GM18519 (cell line): ENCODE data around the gene CRYZ.
"Not testable (repeated sequence)": the region's sequence is repeated elsewhere in the genome, so short reads cannot be mapped to it uniquely, and the experiment has no call there.

ENCODE experiments used
- ATAC-seq: cut with Tn5 transposase; IDR thresholded peaks from one replicate; pipeline ENCODE4 v1.9.1; 2021; ENCODE audit warnings: mild to moderate bottlenecking, moderate library complexity; ENCODE audit not compliant: unreplicated experiment, low FRiP score

The CRYZ gene, protein sequence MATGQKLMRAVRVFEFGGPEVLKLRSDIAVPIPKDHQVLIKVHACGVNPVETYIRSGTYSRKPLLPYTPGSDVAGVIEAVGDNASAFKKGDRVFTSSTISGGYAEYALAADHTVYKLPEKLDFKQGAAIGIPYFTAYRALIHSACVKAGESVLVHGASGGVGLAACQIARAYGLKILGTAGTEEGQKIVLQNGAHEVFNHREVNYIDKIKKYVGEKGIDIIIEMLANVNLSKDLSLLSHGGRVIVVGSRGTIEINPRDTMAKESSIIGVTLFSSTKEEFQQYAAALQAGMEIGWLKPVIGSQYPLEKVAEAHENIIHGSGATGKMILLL

DNA sequence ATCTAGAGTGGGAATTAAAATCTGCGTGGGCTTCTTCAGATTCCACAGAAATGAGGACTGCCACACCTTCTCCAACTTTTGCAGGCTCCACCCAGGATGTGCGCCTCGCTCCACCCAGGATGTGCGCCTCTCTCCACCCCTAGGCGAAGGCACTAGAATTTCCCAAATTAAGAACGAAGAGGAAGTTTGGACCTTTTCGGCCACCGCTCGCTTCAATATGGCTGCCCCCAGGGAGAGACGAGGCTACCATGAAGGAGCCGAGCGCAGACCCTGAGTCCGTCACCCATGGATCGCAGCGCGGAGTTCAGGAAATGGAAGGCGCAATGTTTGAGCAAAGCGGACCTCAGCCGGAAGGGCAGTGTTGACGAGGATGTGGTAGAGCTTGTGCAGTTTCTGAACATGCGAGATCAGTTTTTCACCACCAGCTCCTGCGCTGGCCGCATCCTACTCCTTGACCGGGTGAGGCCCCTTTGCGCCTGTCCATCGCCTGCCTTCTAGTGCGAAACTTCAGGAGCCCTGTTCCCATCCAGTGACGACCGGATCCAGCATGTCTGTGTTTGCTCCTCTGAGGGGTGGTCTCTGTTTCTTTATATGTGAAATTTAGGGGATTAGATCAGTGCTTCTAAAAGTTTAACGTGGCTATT is at the start of gene CRYZ, which contains the start of gene TYW3:
Gene CRYZ, minus strand, starts transcription at position 91 of the 644 bp plus-strand sequence. CDS start 8,229 bp downstream, outside the sequence.
Gene TYW3, plus strand, starts transcription at position 193 of the 644 bp plus-strand sequence. Its CDS starts 93 bp downstream, at position 286.
- peak; percentile 68 for ATAC-seq

DNA sequence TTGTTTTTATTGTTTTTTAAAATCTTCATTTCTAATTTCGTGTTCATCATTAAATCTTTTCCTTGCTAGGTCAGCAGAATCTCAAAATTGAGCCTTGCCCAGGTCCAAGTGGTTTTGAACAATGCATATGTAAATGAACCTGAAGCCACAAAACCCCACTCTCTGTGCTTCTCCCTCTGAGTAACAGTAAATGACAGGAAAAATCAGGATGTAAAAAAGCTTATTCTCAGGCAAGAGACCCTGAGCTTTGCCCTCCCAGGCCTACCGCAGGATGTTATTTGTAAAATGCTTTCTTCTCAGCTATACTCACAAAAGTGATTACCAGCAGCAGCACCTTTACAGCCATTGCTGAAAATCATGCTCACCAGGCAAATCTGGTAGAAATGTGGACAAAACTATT is 47.7 kb upstream of the CRYZ start:
- ATAC-seq: no peak

DNA sequence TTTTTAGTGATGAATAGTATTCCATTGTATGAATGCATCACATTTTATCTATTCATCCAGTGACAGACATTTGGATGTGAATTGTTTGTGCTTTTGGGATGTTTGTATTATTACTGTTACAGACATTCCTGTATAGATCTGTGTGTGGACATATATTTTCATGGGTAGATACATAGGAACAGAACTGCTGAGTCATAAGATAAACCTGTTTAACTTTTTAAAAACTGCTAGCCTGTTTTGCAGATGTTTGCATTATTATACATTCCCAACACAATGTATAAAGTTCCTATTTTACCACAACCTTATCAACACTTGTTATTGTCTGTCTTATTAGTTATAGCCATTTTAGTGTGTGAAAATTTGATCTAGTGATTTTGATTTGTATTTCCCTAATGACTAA is 46.9 kb upstream of the CRYZ start:
- no peak for ATAC-seq

DNA sequence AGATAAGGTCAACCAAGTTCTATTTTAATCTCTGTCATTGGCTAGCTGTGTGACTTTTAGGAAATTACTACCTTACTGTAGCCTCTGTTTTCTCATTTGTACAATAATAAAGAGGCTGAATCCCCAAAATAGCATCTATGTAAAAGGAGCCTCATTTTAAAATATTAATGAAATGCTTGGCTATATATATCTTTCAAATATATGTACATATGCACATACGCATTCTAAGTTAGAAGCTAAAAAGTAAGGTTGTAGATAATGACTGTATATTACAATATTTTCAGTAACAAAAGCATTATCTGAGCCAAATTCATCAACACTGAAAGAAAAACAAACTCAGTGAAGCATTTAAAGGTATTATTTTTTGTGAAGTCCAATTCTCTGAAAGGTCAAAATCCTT is 44.7 kb upstream of the CRYZ start:
- ATAC-seq: no peak

DNA sequence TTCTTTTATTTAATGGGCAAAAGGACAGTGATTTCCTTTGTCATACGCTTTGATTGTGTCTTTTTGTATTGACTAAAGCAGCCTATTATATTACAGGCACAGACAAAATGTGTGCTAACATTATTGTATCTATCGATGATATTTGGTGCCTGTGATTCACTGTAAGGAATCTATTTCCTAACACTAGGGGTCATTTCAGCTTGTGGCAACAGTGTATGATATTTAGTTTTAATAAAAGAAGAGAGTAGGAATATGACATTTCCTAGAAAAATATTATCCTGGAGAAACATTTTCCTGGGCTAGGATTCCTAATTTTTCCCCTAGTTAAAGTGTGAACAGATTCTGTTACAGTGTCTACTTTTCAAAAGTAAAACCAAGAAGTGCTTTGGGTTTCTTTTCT is 42.9 kb upstream of the CRYZ start:
- no peak for ATAC-seq

DNA sequence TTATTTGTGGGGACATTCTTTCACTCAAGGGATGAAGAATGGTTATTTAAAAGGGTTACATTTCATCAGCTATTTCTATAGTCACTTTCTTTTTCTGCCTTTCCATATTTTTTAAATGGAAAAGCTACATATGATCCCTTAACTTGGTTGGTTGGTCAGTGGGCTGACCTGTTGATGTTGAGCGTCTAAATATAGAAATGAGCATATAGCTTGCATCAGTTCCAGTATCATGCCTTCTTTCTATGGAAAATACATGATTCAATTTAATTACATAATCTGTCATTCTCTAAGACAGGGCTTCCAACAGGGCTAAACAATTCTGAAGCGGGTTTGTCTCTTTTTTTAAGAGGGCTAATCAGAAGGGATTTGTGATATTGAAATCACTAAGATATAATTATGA is 40.7 kb upstream of the CRYZ start:
- no peak for ATAC-seq

DNA sequence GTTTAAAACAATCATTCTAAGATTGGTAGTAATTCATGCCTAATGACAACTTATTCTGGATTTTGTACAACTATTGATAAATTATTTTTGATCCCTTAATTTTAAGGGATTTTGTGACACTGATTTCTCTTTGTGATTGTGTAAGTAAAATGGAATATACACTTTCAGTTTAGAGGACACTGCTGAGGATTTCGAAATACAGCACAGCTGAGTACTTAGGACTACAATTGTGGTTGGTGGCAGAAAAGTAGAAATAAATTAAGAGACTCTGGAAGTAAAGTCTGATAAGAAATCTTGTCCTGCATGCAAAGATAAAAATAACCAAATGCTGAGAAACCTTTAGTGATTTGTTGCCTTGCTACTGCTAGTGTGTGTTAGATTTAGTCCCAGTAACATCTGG is 40.1 kb upstream of the CRYZ start:
- ATAC-seq: no peak

DNA sequence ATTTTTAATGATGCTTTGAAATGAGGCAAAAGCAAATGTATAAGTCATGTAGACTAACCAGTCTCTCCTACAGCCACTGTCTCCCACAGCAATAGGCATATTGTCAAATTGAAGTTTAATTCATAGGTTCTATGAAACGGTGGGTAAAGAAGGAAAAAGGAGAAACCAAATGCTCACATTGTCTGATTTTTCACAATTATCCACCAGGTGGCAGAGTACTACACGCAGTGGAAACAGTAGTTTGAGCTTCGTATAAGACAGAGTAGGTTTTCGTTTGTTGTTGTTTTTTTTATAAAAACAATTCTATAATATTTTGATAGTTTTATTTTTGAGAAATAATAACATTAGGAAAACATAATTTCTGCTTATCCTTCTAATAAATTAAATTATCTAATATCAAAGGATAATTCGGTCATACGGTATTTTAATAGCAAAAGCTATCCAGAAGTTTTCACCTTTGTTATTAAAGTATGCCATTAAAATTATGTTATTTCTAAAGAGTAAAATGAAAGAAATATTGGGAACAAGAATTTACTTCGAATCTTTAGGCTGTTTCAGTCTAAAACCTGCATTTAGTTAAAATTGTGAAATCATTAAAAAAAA is 39.2 kb upstream of the CRYZ start:
- ATAC-seq: peak; percentile 79

DNA sequence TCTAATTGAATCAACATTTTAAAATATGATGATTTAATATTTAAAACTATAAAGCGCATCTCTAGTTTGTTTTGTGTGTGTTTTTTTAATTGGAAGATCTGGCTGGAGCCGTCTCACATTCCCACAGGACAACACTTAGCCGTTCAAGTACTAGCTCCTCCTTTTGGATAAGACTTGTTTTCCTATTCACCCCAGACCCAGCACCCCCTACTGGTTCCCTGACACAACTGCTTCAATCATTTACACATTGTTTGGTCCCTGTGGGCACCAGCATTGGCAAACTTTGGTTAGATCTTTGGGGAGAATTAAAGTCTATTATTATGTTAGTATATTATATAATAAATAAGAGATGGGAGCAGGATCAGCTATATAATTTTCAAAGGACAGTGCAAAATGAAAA is 34.6 kb upstream of the CRYZ start:
- ATAC-seq: peak; percentile 55

DNA sequence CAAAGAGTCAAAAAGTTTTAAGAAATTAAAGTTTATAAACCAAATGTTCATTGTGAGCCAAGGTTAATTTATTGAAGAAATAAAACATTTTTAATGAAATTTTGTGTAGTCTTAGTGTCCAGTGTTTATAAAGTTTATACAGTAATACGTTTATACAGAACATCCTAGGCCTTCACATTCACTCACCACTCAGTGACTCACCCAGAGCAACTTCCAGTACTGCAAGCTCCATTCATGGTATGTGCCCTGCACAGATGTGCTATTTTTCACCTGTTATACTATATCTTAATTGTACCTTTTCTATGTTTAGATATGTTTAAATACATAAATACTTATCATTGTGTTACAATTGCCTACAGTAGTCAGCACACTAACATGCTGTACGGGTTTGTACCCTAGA is 33.7 kb upstream of the CRYZ start:
- no peak for ATAC-seq

DNA sequence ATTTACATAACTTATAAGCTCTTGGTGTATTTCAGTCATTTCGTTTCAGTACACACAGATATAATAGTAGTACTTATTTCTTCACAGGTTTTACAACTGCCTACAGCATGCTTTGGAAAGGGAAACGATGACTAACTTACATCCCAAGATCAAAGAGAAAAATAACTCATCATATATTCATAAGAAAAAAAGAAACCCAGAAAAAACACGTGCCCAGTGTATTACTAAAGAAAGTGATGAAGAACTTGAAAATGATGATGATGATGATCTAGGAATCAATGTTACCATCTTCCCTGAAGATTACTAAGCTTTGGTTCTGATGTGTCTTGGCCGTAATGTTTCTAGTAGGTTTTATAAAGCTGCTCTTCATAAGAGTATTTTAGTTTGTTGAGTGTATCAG is 31.0 kb upstream of the CRYZ start:
- no peak for ATAC-seq

DNA sequence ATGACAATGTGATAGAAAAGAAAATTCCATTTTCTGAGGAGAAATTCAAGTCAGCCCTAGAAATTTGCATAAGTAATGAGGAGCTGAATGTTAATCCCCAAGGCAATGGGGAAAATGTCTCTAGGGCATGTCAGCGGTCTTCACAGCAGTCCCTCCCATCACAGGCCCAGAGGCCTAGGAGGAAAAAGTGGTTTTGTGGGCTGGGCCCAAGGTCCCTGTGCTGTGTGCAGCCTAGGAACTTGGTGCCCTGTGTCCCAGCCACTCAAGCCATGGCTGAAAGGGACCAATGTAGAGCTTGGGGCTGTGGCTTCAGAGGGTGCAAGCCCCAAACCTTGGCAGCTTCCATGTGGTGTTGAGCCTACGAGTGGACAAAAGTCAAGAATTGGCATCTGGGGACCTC is 23.8 kb upstream of the CRYZ start:
- ATAC-seq: not testable (repeated sequence)

DNA sequence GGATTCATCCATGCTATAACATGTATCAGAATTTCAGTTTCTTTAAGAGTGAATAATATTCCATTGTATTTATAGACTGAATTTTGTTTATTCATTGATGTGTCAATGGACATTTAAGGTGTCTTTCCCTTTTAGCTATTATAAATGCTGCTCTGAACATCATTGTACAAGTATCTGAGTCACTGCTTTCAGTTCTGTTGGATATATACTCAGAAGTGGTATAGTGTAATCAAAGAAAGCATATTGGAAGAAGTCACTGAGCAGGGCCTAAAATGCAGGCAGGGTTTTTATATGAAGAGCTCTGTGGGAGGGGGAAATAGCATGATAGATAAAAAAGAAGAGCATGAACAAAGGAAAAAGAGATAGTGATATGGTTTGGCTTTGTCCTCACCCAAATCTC is 22.6 kb upstream of the CRYZ start:
- ATAC-seq: no peak

DNA sequence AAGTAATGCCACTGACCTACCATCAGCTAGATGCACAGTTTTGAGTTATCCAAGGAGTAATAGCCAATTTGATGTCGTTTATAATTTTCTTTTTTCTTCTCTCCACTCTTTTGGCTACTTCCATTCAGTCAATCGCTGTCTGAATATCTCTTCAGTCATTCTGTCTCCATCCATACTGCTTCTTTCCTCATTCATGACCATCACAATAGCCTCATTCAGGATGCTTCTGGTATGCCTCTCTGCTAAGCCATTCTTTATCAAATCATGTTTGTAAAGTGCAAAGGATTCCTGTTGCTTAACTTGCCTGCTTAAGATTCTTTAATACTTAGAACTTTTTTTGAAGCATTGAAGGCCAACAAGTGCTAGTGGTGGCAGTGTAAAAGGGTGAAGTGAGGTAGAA is 20.3 kb upstream of the CRYZ start:
- no peak for ATAC-seq

DNA sequence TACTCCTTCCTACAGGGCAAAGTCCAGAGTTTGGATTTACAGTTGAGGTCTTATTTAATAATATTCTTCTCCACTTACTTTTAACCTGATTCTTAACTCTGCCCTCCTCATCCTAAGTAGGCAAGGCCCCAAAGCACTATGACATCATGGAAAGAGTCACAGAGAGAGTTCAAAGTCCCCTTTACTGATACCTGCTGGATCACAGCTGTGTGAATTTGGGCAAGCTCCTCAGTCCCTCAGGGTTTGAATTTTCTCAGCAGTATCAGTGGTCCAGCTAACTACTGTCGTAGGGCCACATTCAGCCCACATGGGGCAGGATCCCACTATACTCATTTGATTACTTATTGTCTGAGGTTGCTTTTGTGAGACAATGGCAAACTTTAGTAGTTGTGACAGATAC is 16.1 kb upstream of the CRYZ start:
- ATAC-seq: no peak

DNA sequence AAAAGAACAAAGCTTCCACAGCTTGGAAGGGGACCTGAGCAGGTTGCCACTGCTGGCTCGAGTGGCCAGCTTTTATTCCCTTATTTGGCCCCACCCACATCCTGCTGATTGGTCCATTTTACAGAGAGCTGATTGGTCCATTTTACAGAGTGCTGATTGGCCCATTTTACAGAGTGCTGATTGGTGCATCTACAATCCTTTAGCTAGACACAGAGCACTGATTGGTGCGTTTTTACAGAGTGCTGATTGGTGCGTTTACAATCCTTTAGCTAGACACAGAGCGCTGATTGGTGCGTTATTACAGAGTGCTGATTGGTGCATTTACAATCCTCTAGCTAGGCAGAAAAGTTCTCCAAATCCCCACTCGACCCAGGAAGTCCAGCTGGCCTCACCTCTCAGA is 12.4 kb upstream of the CRYZ start:
- ATAC-seq: not testable (repeated sequence)

DNA sequence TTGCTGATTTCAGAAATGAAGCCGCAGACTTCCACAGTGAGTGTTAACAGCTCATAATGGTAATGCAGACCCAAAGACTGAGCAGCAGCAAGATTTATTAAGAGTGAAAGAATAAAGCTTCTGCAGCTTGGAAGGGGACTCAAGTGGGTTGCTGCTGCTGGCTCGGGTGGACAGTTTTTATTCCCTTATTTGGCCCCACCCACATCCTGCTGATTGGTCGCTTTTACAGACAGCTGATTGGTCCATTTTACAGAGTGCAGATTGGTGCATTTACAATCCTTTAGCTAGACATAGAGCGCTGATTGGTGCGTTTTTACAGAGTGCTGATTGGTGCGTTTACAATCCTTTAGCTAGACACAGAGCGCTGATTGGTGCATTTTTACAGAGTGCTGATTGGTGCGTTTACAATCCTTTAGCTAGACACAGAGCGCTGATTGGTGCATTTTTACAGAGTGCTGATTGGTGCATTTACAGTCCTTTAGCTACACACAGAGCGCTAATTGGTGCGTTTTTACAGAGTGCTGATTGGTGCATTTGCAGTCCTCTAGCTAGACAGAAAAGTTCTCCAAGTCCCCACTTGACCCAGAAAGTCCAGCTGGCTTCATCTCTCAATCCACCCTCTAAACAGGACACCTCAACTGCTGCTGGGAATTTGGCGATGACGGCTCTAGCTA is 7.6 kb upstream of the CRYZ start:
- ATAC-seq: not testable (repeated sequence)

DNA sequence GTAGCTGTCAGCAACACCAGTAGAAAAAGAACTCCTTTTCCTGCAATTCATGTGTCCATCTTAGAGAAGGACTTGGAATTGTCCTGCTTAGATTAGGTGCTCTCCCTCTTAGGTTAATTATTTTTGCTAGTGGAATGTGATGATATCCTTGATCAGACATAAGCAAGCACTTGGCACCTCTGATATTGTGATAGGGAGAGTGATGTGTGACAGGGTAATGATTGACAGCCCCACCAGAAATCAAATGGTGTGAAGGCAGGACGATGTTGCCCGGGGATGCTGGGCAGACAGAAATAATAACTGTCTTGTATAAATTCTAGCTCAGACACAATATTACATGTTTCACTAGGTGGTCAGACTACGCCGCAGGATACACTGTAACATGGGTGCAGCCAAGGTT is 4.5 kb upstream of the CRYZ start:
- no peak for ATAC-seq

DNA sequence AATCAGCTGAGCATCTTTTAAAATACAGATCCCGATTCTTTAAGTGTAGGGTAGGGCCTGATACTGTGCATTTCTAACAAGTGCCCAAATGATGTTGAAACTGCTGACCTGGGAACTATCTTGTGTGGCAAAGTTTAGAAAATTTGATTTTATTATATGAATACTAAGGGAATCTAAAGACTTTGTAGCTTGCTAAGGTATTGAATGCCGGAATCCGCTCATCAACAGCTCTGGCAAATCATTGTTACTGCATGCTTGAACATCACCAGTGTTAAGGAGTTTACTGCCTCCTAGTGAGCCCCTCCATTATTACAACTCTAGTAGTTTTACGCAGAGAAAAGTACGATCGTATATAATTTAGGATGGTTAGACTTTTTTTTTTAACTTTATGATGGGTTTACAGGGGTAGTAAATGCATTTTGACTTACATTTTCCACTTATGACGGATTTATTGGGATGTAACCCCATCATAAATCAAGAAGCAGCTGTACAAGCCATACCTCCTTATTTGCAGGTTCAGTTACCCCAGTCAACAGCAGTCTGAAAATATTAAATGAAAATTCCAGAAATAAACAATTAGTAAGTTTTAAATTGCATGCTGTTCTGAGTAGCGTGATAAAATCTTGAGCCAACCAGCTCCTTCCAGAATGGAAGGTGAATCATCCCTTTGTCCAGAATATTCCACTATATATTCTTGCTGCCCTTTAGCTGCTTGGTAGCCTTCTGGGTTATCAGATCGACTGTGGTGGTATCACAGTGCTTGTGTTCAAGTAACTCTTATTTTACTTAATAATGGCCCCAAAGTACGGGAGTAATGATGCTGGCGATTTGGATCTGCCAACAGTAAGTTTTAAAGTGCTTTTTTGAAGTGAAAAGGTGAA is 994 bp upstream of the CRYZ start:
- peak; percentile 66 for ATAC-seq
